Loucy (cell line): ENCODE results near the gene CELSR1.
"Not testable (repeated sequence)": the region's sequence is repeated elsewhere in the genome, so short reads cannot be mapped to it uniquely, and the experiment has no call there.

Experiments
- H2AFZ ChIP-seq: fragments of 200-600 bp; sonication (generic); 2 replicates; pipeline ENCODE4 v1.6.0; 2016; ENCODE audit warnings: antibody characterized with exemption, mild to moderate bottlenecking, low read length, moderate library complexity
- H3F3A ChIP-seq: fragments of 200-600 bp; 2 replicates; pipeline ENCODE4 v1.6.0; 2016; ENCODE audit warnings: antibody characterized with exemption, low read depth, mild to moderate bottlenecking
- H3K27me3 ChIP-seq: fragments of 200-600 bp; sonication (generic); 2 replicates; pipeline ENCODE4 v1.6.1; 2014; ENCODE audit warnings: low read length, mild to moderate bottlenecking; ENCODE audit not compliant: insufficient read depth, poor library complexity, severe bottlenecking
- H3K36me3 ChIP-seq: fragments of 200-600 bp; sonication (generic); 2 replicates; pipeline ENCODE4 v1.6.1; 2016; ENCODE audit warnings: low read length; ENCODE audit not compliant: insufficient read depth
- H3K4me1 ChIP-seq: fragments of 200-600 bp; sonication (generic); 2 replicates; pipeline ENCODE4 v1.5.1; 2014; ENCODE audit warnings: low read length, mild to moderate bottlenecking; ENCODE audit not compliant: insufficient read depth, poor library complexity, severe bottlenecking
- H3K4me2 ChIP-seq: fragments of 200-600 bp; sonication (generic); 2 replicates; pipeline ENCODE4 v1.6.0; 2014; ENCODE audit warnings: antibody characterized with exemption, low read length, low read depth, mild to moderate bottlenecking; ENCODE audit not compliant: poor library complexity, severe bottlenecking
- H3K4me3 ChIP-seq: fragments of 200-600 bp; sonication (generic); 2 replicates; pipeline ENCODE4 v1.5.1; 2014; ENCODE audit warnings: low read length, mild to moderate bottlenecking, mixed read lengths; ENCODE audit not compliant: poor library complexity, severe bottlenecking
- H3K79me2 ChIP-seq: fragments of 200-600 bp; sonication (generic); 2 replicates; pipeline ENCODE4 v1.6.1; 2014; ENCODE audit warnings: low read length; ENCODE audit not compliant: insufficient read depth
- H3K9ac ChIP-seq: fragments of 200-600 bp; sonication (generic); 2 replicates; pipeline ENCODE4 v1.6.0; 2014; ENCODE audit warnings: mild to moderate bottlenecking, low read depth, low read length, moderate library complexity; ENCODE audit not compliant: poor library complexity, severe bottlenecking
- H3K9me2 ChIP-seq: fragments of 200-600 bp; sonication (generic); replicated peaks from 2 replicates; pipeline ENCODE4 v1.6.1; 2016; ENCODE audit warnings: low read depth, low read length, mixed read lengths
- H3K9me3 ChIP-seq: fragments of 200-600 bp; sonication (generic); 2 replicates; pipeline ENCODE4 v1.6.1; 2014; ENCODE audit warnings: mild to moderate bottlenecking, antibody characterized with exemption, low read length, low read depth; ENCODE audit not compliant: insufficient read depth
- H4K20me1 ChIP-seq: fragments of 200-600 bp; sonication (generic); 2 replicates; pipeline ENCODE4 v1.6.0; 2014; ENCODE audit warnings: antibody characterized with exemption, low read length, mild to moderate bottlenecking; ENCODE audit not compliant: insufficient read depth, poor library complexity, severe bottlenecking
- CTCF ChIP-seq: fragments of 200-600 bp; sonication (generic); conservative IDR thresholded peaks from 2 replicates; pipeline ENCODE4 v1.5.1; 2014; ENCODE audit warnings: mild to moderate bottlenecking, antibody characterized with exemption, low read length
- EZH2phosphoT487 ChIP-seq: fragments of 200-600 bp; IDR thresholded peaks from 2 replicates; pipeline ENCODE4 v1.6.1; 2018; ENCODE audit warnings: antibody characterized with exemption, mild to moderate bottlenecking, moderate library complexity, borderline replicate concordance

Gene CELSR1

DNA sequence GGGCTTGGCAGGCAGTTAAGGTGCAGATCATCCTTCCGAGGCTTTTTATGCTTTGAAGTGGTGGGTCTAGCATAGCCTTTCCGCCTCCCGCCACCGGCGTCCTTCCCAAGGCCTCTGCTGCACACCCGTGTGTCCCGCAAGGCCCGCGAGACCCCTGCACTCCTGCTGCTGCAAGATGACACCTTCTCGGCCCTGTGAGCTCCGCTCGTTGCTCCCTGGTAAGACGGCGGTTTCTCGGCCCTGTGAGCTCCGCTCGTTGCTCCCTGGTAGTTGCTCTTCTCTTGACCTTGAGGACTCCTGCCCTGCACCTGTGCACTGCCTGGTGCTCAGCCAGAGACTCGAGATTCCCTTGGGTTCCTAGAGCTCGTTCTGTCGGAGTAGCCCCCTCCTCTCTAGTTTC, 219.8 kb downstream of the CELSR1 start:
- no peaks in the 10 kb centered on the region for H3K9me3 ChIP-seq
- H3K4me2 ChIP-seq, result no peak overlapping the region
- no peaks in the 10 kb centered on the region for H3K9me2 ChIP-seq
- no peak overlapping the region for H2AFZ ChIP-seq
- no peaks in the 10 kb centered on the region for H3K27me3 ChIP-seq
- peaks cover 69% of the 10 kb centered on the region for H3K79me2 ChIP-seq
- H3K4me3 ChIP-seq, result no peak overlapping the region
- H3F3A ChIP-seq, result 0 out of 2 replicates have a peak, but pooled peaks cover 2% of the 10 kb centered on the region
- peaks cover 85% of the 10 kb centered on the region for H3K36me3 ChIP-seq
- peaks cover 25% of the 10 kb centered on the region for H4K20me1 ChIP-seq
- TF ChIP-seq CTCF (no peak), EZH2phosphoT487 (no peak)
- no peaks in the 10 kb centered on the region for H3K4me1 ChIP-seq
- no peak overlapping the region for H3K9ac ChIP-seq

DNA sequence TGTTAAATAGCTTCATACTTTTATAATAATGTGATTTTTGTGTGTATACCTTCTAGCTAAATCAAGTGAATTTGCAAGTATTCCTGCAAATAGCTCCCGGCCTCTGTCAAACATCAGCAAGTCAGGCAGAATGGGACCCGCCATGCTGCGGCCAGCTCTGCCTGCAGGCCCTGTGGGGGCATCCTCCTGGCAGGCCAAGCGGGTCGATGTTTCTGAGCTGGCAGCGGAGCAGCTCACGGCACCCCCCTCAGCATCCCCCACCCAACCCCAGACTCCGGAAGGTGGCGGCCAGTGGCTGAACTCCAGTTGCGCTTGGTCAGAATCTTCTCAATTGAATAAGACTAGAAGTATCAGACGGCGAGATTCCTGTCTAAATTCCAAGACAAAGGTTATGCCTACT, 221.4 kb downstream of the CELSR1 start:
- H3K9ac ChIP-seq, result no peak overlapping the region
- H3K79me2 ChIP-seq, result peaks cover 69% of the 10 kb centered on the region
- no peak overlapping the region for H2AFZ ChIP-seq
- peaks cover 27% of the 10 kb centered on the region for H4K20me1 ChIP-seq
- H3K9me3 ChIP-seq, result no peaks in the 10 kb centered on the region
- no peak for TF ChIP-seq CTCF
- TF ChIP-seq EZH2phosphoT487, result no peak
- no peaks in the 10 kb centered on the region for H3K9me2 ChIP-seq
- H3K4me2 ChIP-seq, result no peak overlapping the region
- H3K27me3 ChIP-seq, result no peaks in the 10 kb centered on the region
- 0 out of 2 replicates have a peak, but pooled peaks cover 2% of the 10 kb centered on the region for H3F3A ChIP-seq
- peaks cover 84% of the 10 kb centered on the region for H3K36me3 ChIP-seq
- H3K4me3 ChIP-seq, result no peak overlapping the region
- H3K4me1 ChIP-seq, result no peaks in the 10 kb centered on the region

GRCh38 chr22:46312848-46313247, 224.6 kb downstream of the CELSR1 start:
- not testable (repeated sequence) for H3K27me3 ChIP-seq, H3K4me3 ChIP-seq, H3K4me2 ChIP-seq, H3K9me2 ChIP-seq, H3F3A ChIP-seq, H3K9ac ChIP-seq, H4K20me1 ChIP-seq, H3K4me1 ChIP-seq, H2AFZ ChIP-seq, H3K9me3 ChIP-seq
- Histone ChIP-seq H3K36me3 (peaks cover 84% of the 10 kb centered on the region; the same call in 1 of the 2 replicates), H3K79me2 (peaks cover 70% of the 10 kb centered on the region)

DNA sequence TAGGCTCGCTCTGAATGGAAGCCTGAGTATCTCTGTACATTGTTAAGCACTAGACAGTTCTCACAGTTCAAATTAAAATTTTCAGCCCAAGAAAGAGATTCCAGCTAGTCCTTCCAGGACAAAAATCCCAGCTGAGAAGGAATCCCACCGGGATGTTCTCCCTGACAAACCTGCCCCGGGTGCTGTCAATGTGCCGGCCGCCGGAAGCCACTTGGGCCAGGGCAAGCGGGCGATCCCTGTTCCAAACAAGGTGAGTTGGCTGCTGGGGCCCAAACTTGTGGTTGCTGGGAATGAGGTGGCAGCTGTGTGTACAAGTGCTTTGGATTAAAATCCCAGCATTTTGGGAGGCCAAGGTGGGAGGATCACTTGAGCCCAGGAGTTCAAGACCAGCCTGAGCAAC, 225.4 kb downstream of the CELSR1 start:
- Histone ChIP-seq H3K4me1 (peaks cover 6% of the 10 kb centered on the region), H3K4me2 (no peak overlapping the region), H3K9me2 (no peaks in the 10 kb centered on the region), H4K20me1 (peaks cover 11% of the 10 kb centered on the region), H3K27me3 (no peaks in the 10 kb centered on the region), H3K9ac (no peak overlapping the region), H3K4me3 (no peak overlapping the region), H3K9me3 (no peaks in the 10 kb centered on the region), H3F3A (0 out of 2 replicates have a peak, but pooled peaks cover 2% of the 10 kb centered on the region), H3K36me3 (peaks cover 76% of the 10 kb centered on the region; the same call in 1 of the 2 replicates), H2AFZ (no peak overlapping the region), H3K79me2 (peaks cover 70% of the 10 kb centered on the region)
- TF ChIP-seq EZH2phosphoT487 (no peak), CTCF (no peak)
